Spleen (tissue), 11 donors: ENCODE data around the gene OR1I1. TPM values are rescaled to one million over a fixed set of nuclear protein-coding genes. Genes with fewer than 3 reads are reported as not detected.
"Not testable (repeated sequence)": the region's sequence is repeated elsewhere in the genome, so short reads cannot be mapped to it uniquely, and the experiment has no call there.

ENCODE experiments used
- DNase-seq: peaks from one replicate; pipeline ENCODE4 v3.0.0-alpha.2; 2020
- H3K27ac ChIP-seq, 8 donors: fragments of 200-600 bp; sonication (generic) in 7 of 8; 1 replicate in 4 of 8; 2 replicates in 4 of 8; pipeline versions ENCODE4 v1.5.0 to v1.8.0; 2016 to 2021; ENCODE audit warnings: inconsistent platforms in 4 of 8, mild to moderate bottlenecking in 4 of 8, moderate library complexity in 1 of 8
- H3K27me3 ChIP-seq, 7 donors: fragments of 200-600 bp; sonication (generic) in 6 of 7; replicated peaks in 1 of 7; 1 replicate in 4 of 7; 2 replicates in 3 of 7; pipeline versions ENCODE4 v1.5.0 to v1.8.0; 2016 to 2021; ENCODE audit warnings: inconsistent platforms in 3 of 7, mild to moderate bottlenecking in 1 of 7
- H3K36me3 ChIP-seq, 6 donors: fragments of 200-600 bp; sonication (generic) in 5 of 6; 1 replicate in 4 of 6; 2 replicates in 2 of 6; pipeline versions ENCODE4 v1.5.0 to v1.8.0; 2016 to 2021; ENCODE audit warnings: inconsistent platforms in 2 of 6
- H3K4me1 ChIP-seq, 6 donors: fragments of 200-600 bp; sonication (generic) in 5 of 6; 1 replicate in 3 of 6; 2 replicates in 3 of 6; pipeline versions ENCODE4 v1.5.0 to v1.8.0; 2016 to 2021; ENCODE audit warnings: inconsistent platforms in 3 of 6
- H3K4me3 ChIP-seq, 8 donors: fragments of 200-600 bp; sonication (generic) in 7 of 8; 1 replicate in 4 of 8; 2 replicates in 4 of 8; pipeline versions ENCODE4 v1.5.0 to v1.8.0; 2016 to 2021; ENCODE audit warnings: inconsistent platforms in 4 of 8, mild to moderate bottlenecking in 4 of 8, moderate library complexity in 2 of 8
- H3K9me3 ChIP-seq, 8 donors: fragments of 200-600 bp; sonication (generic) in 7 of 8; 1 replicate in 4 of 8; 2 replicates in 4 of 8; pipeline versions ENCODE4 v1.5.0 to v1.8.0; 2016 to 2021; ENCODE audit warnings: inconsistent platforms in 4 of 8
- CTCF ChIP-seq, 11 experiments: fragments of 200-600 bp in 7 of 11; fragments of 450-650 bp in 4 of 11; sonication (generic) in 4 of 11; IDR thresholded peaks in 8 of 11; conservative IDR thresholded peaks in 3 of 11; 1 replicate in 7 of 11; 2 replicates in 4 of 11; pipeline versions ENCODE4 v1.4.0 to v1.8.0; 2016 to 2021; ENCODE audit warnings: antibody characterized with exemption in 11 of 11, inconsistent platforms in 4 of 11, mild to moderate bottlenecking in 1 of 11
- POLR2A ChIP-seq, 3 donors: fragments of 450-650 bp; IDR thresholded peaks; one replicate each; pipeline ENCODE4 v1.5.1; 2017; ENCODE audit warnings: antibody characterized with exemption in 3 of 3, mild to moderate bottlenecking in 1 of 3
- POLR2AphosphoS5 ChIP-seq, 3 donors: sonication (generic); formaldehyde crosslinking; IDR thresholded peaks; one replicate each; pipeline ENCODE4 v1.5.1; 2017; ENCODE audit warnings: antibody characterized with exemption in 3 of 3
- WGBS, 5 donors: extraction: QIAGEN DNeasy Blood & Tissue Kit in 3 of 5; methylation state at CpG; one replicate each; pipeline versions ENCODE4 v1.1.5 to v1.1.7; 2013 to 2018; 5-methylcytosine and 5-hydroxymethylcytosine counted together
- intact Hi-C: fragments of 100-400 bp; cut with DNase I; formaldehyde crosslinking; loops from one replicate; pipeline ENCODE4 v1.15.0; 2023; ENCODE audit warnings: low total_unique reads
- polyA plus RNA-seq, 3 donors: library from polyadenylated mRNA; stranded (reverse); fragments of 200-250 nt; gene quantifications; one replicate each; pipeline ENCODE4 v1.2.1, GENCODE V29; 2013
- total RNA-seq, 7 donors: library from RNA; depleted of rRNA in 3 of 7; stranded (reverse); fragments of >200 nt in 3 of 7; fragmentation: NEBNext Ultra II Directional in 4 of 7; extraction: Animal tissue kit (Norgen Biotek cat#: 25700) in 4 of 7; gene quantifications; one replicate each; pipeline versions ENCODE4 v1.1.0 to v1.2.1, GENCODE V29; 2016 to 2021
- donor health status: healthy with polysubstance abuse.
- donor health status: DM: no; HTN: no; CAD: no; lungs with moderate emphysema.
- donor health status: DM: no; HTN: no; CAD: no.
- donor health status: Bipolar disorder and iron deficiency.
- donor health status: healthy.
- donor health status: DM: no; HTN: no; CAD: no.
- donor health status: DM: yes; HTN: yes; CAD: no.

The OR1I1 gene
- total and polyA plus RNA-seq, 10 donors, result 0.06 TPM; not detected in 9

- no peak for DNase-seq
- H3K4me1 ChIP-seq, result peaks cover 0 to 6% (median 3%) of the 10 kb centered on the region in 6 donors
- intact Hi-C loops, result no loop called here
- H3K36me3 ChIP-seq, result no peaks in the 10 kb centered on the region
- H3K27ac ChIP-seq, result no peak overlapping the region
- TF ChIP-seq POLR2AphosphoS5 (IDR thresholded peaks at IDR 0.05) (no peak), CTCF (IDR thresholded peaks at IDR 0.05 in 8 of 11, conservative IDR thresholded peaks at IDR 0.05 in 3 of 11) (no peak), POLR2A (IDR thresholded peaks at IDR 0.05) (no peak)
- H3K9me3 ChIP-seq, result no peaks in the 10 kb centered on the region
- peaks cover 0 to 73% (median 6%) of the 10 kb centered on the region in 7 donors for H3K27me3 ChIP-seq
- H3K4me3 ChIP-seq, result no peak overlapping the region
- WGBS, 5 donors, result 79 to 91% (median 84%) methylated on average over 11 of the region's 11 CpGs
Measured at GRCh38 chr19:15087182-15087581, 5.2 kb downstream of the OR1I1 start.

GRCh38 chr19:15091918-15092753, 10.1 kb downstream of the OR1I1 start:
- Histone ChIP-seq H3K27ac (no peak overlapping the region), H3K27me3 (peaks cover 0 to 67% (median 5%) of the 10 kb centered on the region in 7 donors), H3K4me3 (no peak overlapping the region), H3K4me1 (peaks cover 0 to 9% (median 6%) of the 10 kb centered on the region in 6 donors), H3K36me3 (no peaks in the 10 kb centered on the region), H3K9me3 (no peaks in the 10 kb centered on the region)
- WGBS, 5 donors, result 20 to 27% (median 25%) methylated on average over 12 to 13 of the region's 13 CpGs
- TF ChIP-seq POLR2AphosphoS5 (IDR thresholded peaks at IDR 0.05) (no peak), POLR2A (IDR thresholded peaks at IDR 0.05) (no peak), CTCF (IDR thresholded peaks at IDR 0.05 in 8 of 11, conservative IDR thresholded peaks at IDR 0.05 in 3 of 11) (peak; percentile 42 to 83 (median 67))
- intact Hi-C loops, result loop anchor here (5.0 kb wide), 1 partner anchor 55 kb away; no protein-coding TSS in a partner anchor
- DNase-seq, result no peak

GRCh38 chr19:15093001-15093400, 11.0 kb downstream of the OR1I1 start:
- Histone ChIP-seq H3K4me1 (peaks cover 0 to 9% (median 6%) of the 10 kb centered on the region in 6 donors), H3K4me3 (no peak overlapping the region), H3K9me3 (no peaks in the 10 kb centered on the region), H3K36me3 (no peaks in the 10 kb centered on the region), H3K27ac (no peak overlapping the region), H3K27me3 (peaks cover 0 to 67% (median 5%) of the 10 kb centered on the region in 7 donors)
- WGBS, 5 donors, result 73 to 83% (median 79%) methylated on average over 2 of the region's 2 CpGs
- TF ChIP-seq CTCF (IDR thresholded peaks at IDR 0.05 in 8 of 11, conservative IDR thresholded peaks at IDR 0.05 in 3 of 11) (no peak), POLR2A (IDR thresholded peaks at IDR 0.05) (no peak), POLR2AphosphoS5 (IDR thresholded peaks at IDR 0.05) (no peak)
- intact Hi-C loops, result loop anchor here (5.0 kb wide), 1 partner anchor 54 kb away; no protein-coding TSS in a partner anchor
- no peak for DNase-seq

- intact Hi-C loops, result no loop called here
- Histone ChIP-seq H3K4me1 (peaks cover 0 to 16% (median 7%) of the 10 kb centered on the region in 6 donors), H3K27me3 (peaks cover 0 to 77% (median 5%) of the 10 kb centered on the region in 7 donors), H3K36me3 (no peaks in the 10 kb centered on the region), H3K4me3 (no peak overlapping the region), H3K27ac (no peak overlapping the region), H3K9me3 (no peaks in the 10 kb centered on the region)
- DNase-seq, result no peak
- 62 to 84% (median 79%) methylated on average over 3 of the region's 3 CpGs for WGBS, 5 donors
- TF ChIP-seq POLR2A (IDR thresholded peaks at IDR 0.05) (no peak), CTCF (IDR thresholded peaks at IDR 0.05 in 8 of 11, conservative IDR thresholded peaks at IDR 0.05 in 3 of 11) (no peak), POLR2AphosphoS5 (IDR thresholded peaks at IDR 0.05) (no peak)
Measured at GRCh38 chr19:15096223-15096622, 14.2 kb downstream of the OR1I1 start.

- WGBS, 5 donors, result 84 to 95% (median 87%) methylated on average over 6 of the region's 6 CpGs
- H3K36me3 ChIP-seq, intact Hi-C loops, H3K4me3 ChIP-seq, H3K4me1 ChIP-seq, DNase-seq, H3K27ac ChIP-seq: not testable (repeated sequence)
- H3K27me3 ChIP-seq, result peaks cover 0 to 81% (median 5%) of the 10 kb centered on the region in 7 donors
- peaks cover 0 to 15% (median 6%) of the 10 kb centered on the region in 8 donors for H3K9me3 ChIP-seq
Measured at GRCh38 chr19:15097980-15098379, 16.0 kb downstream of the OR1I1 start.
